HuH-7 (cell line): ENCODE measurements around the gene PABPC5.

Experiments
- DNase-seq: peaks from one replicate; pipeline ENCODE4 v3.0.0; 2011; ENCODE audit warnings: low spot score

The PABPC5 gene

DNA sequence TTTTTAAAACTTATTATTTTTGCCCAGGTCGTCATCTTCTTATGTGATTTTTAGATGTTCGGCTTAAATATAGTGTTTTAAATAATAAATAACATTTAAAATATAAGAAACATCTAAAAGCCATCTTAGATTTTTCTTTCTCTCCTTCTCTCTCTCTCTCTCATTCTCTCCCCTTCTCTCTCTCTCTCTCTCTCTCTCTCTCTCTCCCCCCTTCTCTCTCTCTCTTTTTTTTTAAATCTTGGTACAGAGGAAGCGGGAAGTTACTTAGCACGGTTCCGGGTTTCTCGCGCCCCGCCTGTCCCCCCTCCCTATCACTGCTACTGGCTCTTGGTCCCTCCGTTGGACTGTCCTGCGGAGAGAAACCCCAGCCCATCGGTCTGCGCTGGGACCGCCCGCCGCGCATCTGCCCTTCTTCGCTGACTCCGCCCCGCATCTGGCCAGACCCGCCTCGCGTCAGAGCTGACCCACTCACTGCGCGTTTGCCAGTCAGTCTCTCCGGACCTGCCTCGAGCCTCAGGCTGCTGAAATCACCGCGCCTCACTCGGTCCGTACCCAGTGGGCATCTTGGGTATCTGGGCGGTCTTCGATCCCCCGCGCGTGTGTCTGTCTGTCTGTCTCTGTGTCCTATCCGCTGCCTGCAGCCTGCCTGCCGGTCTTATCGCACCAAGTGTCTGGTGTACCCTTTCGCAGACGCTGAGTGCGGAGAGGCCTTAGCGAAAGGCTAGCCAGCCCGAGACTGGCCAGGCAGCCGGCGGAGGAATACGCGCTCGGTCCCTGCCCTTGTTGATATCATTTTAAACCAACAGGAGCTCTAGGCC is at the start of gene PABPC5:
TSS of gene PABPC5 (plus strand) at position 489 of the 818 bp plus-strand sequence. CDS start 739 bp downstream, outside the sequence.
- no peak for DNase-seq

DNA sequence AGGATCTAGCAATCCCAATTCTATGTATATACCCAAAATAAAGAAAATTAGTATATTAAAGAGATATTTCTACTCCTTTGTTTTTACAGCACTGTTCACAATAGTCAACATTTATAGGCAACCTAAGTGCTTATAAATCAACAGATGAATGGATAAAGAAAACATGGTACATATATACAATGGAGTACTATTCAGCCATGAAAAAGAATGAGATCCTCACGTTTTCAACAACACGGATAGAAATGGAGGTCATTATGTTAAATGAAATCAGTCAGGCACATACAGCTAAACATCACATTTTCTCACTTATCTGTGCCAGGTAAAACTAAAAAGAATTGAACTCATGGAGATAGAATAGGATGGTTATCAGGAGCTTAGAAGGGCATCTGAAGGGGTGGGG is 45.6 kb upstream of the PABPC5 start:
- no peak for DNase-seq

DNA sequence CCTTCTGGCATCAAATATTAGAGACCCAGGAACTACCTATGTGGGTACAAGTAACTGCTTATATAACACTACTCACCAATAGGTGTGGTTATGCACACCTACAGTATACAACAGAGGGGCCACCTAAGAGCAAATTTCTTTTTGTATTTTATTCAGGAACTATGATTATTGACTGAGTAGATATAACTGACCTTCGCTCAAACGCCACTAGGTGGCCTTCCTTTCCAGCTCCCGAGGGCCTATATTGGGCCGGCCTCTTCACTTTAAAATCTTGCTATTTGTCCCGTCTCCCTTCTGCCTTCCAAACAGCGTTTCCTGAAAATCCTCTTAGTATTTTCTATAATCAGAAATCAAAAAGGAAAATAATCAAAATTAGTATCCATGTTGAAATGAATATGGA is 19.9 kb upstream of the PABPC5 start:
- DNase-seq = no peak

DNA sequence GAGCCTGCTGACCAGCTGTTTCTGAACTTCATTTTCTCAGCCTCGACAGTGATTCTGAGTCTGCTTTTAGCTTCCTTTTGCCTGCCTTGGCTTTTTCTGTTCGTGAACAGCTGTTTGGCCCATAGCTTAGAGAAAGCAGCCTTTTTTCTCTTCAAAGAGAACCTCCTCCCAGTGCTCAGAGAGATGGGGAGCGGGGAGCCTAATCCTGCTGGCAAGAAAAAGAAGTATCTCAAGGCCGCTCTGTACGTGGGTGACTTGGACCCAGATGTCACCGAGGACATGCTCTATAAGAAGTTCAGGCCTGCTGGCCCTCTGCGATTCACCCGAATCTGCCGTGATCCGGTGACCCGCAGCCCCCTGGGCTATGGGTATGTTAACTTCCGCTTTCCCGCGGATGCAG is 756 bp downstream of the PABPC5 start:
- DNase-seq = no peak
